Stimulated activated naive CD8-positive, alpha-beta T cell treated with anti-CD3 and anti-CD28 coated beads, Interleukin-15, Interleukin-2, amounts not matched to agents 100 U/mL and 50 U/mL, for 24 hours (primary cell): Measurements from ENCODE around the gene IFNB1.
A peak's percentile ranks its signal among the peaks of the same experiment; 100 is the strongest.

ENCODE experiments used
- ATAC-seq: fragments of 150-1000 bp; cut with Tn5 transposase; one replicate; pipeline ENCODE4 v1.10.0; 2021
- DNase-seq: peaks from one replicate; pipeline ENCODE4 v3.0.0; 2021

The IFNB1 gene

DNA sequence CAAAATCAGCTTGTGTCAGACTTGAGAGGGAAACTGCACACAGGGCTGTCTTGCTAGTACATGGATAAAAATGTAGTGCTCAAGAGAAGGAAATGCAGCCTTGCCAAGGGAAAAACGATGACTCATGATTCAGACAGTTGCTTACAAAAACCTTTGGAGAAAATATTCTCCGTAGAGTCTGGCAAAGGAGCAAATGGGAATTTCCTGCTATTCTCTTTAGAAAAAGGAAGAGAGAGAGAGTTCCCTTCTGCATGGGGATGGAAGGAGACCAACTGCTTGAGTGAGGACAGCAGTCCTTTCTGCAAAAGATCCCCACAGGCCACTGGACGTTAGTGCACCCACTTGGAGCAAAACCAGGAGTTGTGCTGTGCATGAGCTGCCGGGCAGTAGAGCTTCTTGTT, 7.6 kb downstream of the IFNB1 start:
- ATAC-seq (no peak), DNase-seq (no peak)

DNA sequence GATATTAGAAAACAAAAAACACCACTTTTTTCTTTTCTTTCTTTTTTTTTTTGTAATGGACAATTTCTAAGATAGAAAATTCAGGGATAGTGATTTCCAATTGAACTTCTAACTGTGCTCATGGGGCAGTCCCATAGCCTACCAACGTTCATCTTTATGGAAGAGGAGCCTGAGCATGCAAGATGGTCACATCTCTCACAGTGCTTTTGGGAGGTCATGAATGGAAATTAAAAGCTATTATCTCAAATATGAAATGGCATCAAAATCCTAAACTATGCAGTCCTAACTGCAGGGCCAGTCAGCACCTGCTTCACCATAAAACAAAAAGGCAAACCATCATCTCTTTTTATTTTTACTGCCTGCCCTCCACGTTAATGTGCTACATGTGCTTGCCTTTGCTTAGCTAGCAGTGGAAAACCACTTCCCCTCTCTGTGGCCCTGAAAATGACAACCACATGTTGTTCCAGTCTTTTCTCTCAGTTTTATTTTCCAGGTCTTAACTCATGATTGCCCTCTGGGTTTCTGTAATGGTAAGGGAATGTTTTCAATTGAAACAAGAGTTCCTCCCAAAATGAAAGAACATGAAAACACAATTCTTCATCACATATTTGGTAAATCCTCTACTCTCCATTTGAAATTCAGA, 16.7 kb downstream of the IFNB1 start:
- DNase-seq (no peak), ATAC-seq (peak; percentile 49)

DNA sequence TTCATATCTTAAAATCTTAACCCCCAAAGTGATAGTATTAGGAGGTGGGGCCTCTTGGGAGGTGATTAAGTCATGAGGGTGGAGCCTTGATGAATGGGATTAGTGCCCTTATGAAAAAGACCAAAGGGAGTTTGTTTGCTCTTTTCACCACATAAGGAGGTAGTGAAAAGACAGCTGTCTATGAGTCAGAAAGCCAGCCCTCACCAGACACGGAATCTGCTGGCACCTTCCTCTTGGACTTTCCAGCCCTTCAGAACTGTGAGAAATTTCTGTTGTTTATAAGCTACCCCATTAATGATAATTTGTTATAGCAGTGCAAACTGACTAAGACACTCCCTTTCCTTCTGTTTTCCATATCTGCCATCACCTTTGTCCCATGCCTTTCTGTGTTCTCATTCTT, 20.8 kb downstream of the IFNB1 start:
- no peak for ATAC-seq
- DNase-seq: no peak

DNA sequence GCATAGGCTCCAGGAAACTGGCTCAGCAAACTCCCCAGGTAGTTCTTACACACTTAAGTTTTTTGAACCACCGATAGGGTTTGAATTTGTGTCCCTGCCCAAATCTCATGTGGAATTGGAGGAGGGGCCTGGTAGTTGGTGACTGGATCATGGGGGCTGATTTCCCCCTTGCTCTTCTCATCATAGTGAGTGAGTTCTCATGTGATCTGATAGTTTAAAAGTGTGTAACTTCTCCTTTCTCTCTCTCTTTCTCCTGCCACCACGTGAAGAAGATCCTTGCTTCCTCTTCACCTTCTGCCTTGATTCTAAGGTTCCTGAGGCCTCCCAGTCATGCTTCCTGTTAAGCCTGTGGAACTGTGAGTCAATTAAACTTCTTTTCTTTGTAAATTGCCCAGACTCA, 23.9 kb downstream of the IFNB1 start:
- ATAC-seq: no peak
- no peak for DNase-seq

DNA sequence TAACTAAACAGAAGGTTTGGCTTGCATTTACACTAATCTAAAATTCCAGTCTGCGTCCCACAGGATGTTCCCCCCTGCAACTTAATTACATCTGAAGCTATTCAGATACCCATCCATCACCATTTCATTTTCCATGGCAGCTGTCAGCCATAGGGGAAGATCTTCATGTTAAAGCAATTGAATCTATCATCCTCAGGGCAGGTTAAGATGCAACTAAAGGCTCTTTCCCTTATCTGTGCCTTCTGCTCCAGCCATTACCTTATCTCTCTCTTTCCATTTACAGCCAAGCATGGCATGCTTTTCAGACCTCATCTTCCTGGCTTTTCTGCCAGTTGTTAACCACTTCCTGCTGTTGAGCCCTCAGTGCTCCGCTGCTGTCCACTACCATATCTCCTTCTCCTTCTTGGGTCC, 30.5 kb downstream of the IFNB1 start:
- ATAC-seq (no peak), DNase-seq (no peak)

DNA sequence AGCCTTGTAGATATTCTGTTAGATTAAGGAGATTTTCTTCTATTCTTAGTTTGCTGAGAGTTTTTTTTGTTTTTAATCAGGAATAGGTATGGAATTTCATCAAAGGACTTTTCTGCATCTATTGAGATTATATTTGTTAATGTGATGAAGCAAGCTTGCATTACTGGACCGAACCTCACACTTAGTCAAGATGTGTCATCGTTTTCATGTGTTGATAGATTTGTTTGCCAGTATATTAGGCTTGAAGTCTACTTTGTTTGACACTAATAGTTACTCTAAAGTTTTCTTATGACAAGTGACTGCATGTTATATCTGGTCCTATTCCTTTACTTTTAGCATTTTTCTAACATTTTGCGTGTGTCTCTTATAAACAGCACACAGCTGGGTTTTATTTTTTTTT, 33.9 kb downstream of the IFNB1 start:
- DNase-seq (no peak), ATAC-seq (no peak)

DNA sequence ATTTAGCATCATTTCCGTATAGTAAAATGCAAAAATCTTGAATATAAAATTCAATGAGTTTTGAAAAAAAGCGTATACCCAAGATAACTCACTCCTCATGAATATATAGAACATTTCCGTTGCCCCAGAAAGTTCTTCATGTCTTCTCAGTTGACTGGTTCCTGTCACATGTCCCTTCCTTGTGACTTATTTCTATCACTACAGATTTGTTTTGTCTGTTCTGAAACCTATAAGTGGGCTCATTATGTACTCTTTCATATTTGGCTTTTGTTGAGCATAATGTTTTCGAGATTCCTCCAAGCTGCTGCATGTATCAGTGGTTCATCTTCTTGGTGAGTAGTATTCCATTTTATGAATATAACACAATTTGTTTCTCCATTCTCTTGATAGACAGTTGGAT, 35.3 kb downstream of the IFNB1 start:
- DNase-seq (no peak), ATAC-seq (no peak)

DNA sequence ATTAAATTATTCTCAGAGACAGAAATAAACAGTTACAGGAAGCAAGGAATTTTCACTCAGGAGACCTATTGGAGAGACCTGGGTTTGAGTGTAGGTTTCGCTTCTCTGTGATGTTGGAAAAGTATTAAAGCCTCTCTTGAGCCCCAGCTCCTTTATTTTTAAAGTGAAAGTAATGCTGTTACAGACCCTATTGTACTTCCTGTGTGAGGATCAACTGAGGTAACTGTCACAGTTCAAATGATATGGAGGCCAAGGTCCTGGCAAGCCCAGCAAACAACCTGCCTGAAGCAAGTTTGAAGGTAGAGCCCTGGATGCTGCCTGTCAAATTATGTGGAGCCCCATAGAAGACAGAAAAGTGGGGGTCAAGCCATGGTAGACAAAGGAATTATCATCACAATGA, 38.4 kb downstream of the IFNB1 start:
- ATAC-seq (no peak), DNase-seq (no peak)

DNA sequence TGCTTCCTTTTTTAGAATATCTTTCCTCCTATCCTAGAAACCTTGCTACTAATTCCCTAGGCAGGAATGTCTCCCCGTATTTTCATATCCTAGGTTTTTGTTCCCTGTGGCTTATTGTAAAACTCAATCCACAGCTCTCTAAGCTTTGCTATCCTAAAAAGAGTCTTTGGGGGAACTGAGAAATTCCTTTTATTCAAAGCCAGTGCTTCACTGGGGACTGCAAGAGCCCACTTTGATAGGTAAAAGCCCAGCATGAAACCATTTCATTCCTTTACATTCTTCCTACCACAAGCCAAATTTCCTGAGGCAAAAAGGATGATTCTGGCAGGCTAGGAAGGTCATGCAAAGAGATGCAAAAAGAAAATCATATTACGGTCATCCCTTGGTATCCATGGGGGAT, 40.5 kb downstream of the IFNB1 start:
- DNase-seq (no peak), ATAC-seq (no peak)

DNA sequence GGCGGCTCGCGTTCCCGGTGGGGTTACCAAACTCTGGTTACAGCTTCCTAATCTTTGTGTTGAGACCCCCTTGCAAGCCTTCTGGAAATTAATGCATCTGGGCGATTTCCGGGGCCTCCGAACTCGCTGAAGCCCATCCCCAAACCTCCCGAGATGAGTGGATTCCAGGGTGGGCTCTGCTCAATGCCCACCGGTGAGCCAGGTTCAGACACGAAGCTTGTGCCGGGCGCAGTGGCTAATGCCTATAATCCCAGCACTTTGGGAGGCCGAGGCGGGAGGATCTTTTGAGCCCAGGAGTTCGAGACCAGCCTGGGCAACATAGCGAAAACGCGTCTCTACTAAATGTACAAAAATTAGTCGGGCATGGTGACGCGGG, 45.9 kb downstream of the IFNB1 start:
- DNase-seq (no peak), ATAC-seq (no peak)

DNA sequence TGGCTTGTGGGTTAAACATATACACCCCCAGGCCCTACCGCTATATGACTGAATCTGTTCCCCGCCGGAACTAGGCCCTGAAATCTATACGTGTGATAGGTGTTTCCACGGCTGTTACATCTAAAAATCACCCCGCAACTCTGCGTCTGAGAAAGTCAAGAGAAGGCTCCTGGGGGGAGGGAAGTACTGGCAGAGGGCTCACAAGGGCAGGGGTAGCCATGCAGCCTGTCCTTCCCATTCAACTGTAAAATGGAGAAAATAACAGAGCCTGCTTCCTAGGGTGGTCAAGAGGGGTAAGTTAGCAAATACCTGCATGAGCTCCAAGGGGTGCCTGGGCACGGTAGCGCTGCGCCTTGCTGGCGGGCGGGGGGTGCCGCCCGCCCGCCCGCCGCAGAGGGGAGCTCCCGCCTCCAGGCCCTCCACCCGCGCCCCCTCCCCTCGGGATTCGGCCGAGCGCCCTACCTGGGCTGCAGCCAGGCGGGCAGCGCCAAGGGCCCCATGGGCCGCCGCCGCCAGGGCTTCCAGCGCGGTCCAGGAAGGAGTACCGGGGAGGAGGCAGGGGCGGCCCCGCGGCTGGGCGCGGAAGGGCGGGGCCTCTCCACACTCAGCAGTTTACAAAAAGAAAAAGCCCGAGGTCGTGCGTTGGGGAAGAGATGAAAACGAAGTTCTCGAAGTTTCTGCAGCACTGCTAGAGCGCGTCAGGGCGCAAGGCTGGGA, 46.5 kb downstream of the IFNB1 start, which contains the start of gene HACD4:
TSS of gene HACD4 (minus strand) at position 550 of the 717 bp plus-strand sequence. CDS start at position 500, 50 bp downstream.
- DNase-seq: peak; percentile 67
- ATAC-seq: peak; percentile 77

DNA sequence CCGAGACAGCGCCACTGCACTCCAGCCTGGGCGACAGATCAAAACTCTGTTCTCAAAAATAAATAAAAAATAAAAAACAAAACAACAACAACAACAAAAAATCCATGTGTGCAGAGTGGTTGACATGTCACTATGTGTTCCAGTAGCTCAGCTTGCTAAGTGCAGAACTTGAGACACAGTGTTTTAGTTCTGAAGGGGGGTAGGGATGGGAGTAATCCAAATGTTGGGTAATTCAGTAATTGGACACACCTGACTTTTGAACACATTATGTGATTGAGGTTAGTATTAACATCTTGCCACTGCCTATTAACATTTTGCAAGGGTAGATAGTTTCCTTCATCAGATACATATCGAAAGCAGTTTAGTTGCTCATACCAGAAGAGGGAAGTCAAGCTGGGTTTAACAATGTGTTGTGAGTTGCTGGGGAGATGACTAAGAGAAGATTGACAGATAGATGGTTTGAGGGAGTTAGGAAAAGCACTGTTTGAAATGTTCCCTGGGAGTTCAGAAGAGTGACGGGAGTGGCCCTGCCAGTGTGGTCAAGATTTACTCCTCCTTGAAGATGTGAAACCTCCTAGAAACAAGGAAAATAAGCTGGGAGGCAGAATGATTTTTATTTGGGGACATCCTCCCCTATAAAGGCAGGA, 47.2 kb downstream of the IFNB1 start:
- ATAC-seq: peak; percentile 87
- peak; percentile 22 for DNase-seq

DNA sequence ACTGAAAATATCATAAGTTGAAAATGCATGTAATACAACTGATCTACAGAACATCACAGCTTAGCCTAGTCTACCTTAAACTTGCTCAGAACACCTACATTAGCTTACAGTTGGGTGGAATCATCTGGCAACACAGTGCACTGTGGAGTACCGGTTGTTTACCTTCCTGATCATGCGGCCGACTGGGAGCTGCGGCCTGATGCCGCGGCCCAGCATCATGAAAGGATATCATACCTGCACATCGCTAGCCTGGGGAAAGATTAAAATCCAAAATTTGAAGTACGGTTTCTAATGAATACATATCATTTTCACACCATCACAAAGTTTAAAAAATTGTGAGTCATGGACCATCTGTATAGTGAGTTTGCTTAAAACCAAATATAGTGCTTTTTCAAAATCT, 48.1 kb downstream of the IFNB1 start:
- DNase-seq: no peak
- ATAC-seq: no peak

DNA sequence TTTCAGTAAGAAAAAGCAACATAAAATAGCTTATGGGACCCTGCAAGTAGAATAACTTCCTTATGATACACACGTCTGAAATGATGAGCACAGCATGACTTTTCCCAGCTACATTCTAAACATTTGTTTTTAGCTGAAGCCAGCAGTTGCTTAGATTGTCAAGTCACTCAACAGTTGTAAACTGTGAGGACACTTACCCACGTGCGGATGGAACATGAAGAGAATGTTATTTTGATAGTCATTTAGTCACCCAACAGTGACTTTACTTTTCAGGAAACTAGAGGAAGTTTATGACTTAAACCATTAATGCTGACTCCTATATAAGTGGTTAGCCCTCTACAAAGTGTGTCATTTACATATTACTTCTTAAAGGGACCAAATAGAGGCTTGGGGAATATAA, 49.3 kb downstream of the IFNB1 start:
- DNase-seq (no peak), ATAC-seq (no peak)

DNA sequence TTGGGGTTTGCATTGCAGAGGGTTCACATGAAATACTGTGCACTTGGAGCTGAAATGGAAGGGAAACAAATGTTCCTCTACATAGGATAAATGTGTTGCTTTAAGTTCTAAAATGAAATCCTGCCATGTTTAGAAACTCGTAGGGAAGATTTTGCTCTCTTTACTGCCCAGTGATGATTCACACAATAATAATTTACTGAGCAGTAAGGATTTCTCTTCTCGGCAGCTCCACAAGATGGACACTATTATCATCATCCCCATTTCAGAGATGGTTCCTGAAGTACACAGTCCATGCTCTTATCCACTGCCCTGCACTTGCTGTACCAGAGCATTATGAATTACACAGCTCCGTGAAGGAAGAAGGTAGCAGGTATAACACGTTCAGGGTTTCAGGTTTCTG, 50.4 kb downstream of the IFNB1 start:
- DNase-seq (no peak), ATAC-seq (no peak)
